Peyer's patch (tissue), 4 donors: Measurements from ENCODE around the gene PIP5K1A. TPM values are rescaled to one million over a fixed set of nuclear protein-coding genes. Genes with fewer than 3 reads are reported as not detected.
"Not testable (repeated sequence)": the region's sequence is repeated elsewhere in the genome, so short reads cannot be mapped to it uniquely, and the experiment has no call there.

Source experiments
- DNase-seq, 3 donors: peaks; one replicate each; pipeline ENCODE4 v3.0.0-alpha.2; 2017 to 2019
- H3K27ac ChIP-seq, 4 donors: fragments of 200-600 bp; sonication (generic); one replicate each; pipeline ENCODE4 v1.5.1; 2016 to 2019
- H3K27me3 ChIP-seq, 2 donors: fragments of 200-600 bp; sonication (generic); one replicate each; pipeline ENCODE4 v1.5.1; 2019
- H3K36me3 ChIP-seq, 3 donors: fragments of 200-600 bp; sonication (generic); one replicate each; pipeline ENCODE4 v1.5.1; 2016 to 2019
- H3K4me1 ChIP-seq, 4 donors: fragments of 200-600 bp; sonication (generic); one replicate each; pipeline ENCODE4 v1.5.1; 2016 to 2019
- H3K4me3 ChIP-seq, 4 donors: fragments of 200-600 bp; sonication (generic); 1 replicate in 3 of 4; 2 replicates in 1 of 4; pipeline ENCODE4 v1.5.1; 2016 to 2019; ENCODE audit warnings: mild to moderate bottlenecking in 1 of 4
- H3K9me3 ChIP-seq, 4 donors: fragments of 200-600 bp; sonication (generic); one replicate each; pipeline ENCODE4 v1.5.1; 2016 to 2019; ENCODE audit warnings: mild to moderate bottlenecking in 1 of 4
- CTCF ChIP-seq, 6 experiments: fragments of 450-650 bp in 4 of 6; fragments of 200-600 bp in 2 of 6; sonication (generic) in 1 of 6; IDR thresholded peaks; one replicate each; pipeline ENCODE4 v1.5.1; 2017 to 2019; ENCODE audit warnings: antibody characterized with exemption in 6 of 6, mild to moderate bottlenecking in 3 of 6, moderate library complexity in 1 of 6
- POLR2A ChIP-seq, 2 donors: fragments of 450-650 bp; IDR thresholded peaks; one replicate each; pipeline ENCODE4 v1.5.1; 2017; ENCODE audit warnings: antibody characterized with exemption in 2 of 2, mild to moderate bottlenecking in 2 of 2, moderate library complexity in 2 of 2
- total RNA-seq, 4 donors: library from RNA; depleted of rRNA; stranded (reverse); fragments of >200 nt; gene quantifications; one replicate each; pipeline ENCODE4 v1.1.0, GENCODE V29; 2016

PIP5K1A gene
- total RNA-seq, 4 donors from 2014 or later, result 54.5 to 118 (median 97.6) TPM

- H3K36me3 ChIP-seq, result peaks cover 0 to 66% (median 0%) of the 10 kb centered on the region in 3 donors
- no peak overlapping the region for H3K27ac ChIP-seq
- DNase-seq, result no peak
- H3K4me1 ChIP-seq, result peaks cover 0 to 15% (median 5%) of the 10 kb centered on the region in 4 donors
- no peak overlapping the region for H3K4me3 ChIP-seq
- no peaks in the 10 kb centered on the region for H3K9me3 ChIP-seq
- no peak for TF ChIP-seq CTCF (IDR thresholded peaks at IDR 0.05)
- no peak for TF ChIP-seq POLR2A (IDR thresholded peaks at IDR 0.05)
- no peaks in the 10 kb centered on the region for H3K27me3 ChIP-seq
Observed at GRCh38 chr1:151184211-151184610, 14.1 kb upstream of the PIP5K1A start.

DNA sequence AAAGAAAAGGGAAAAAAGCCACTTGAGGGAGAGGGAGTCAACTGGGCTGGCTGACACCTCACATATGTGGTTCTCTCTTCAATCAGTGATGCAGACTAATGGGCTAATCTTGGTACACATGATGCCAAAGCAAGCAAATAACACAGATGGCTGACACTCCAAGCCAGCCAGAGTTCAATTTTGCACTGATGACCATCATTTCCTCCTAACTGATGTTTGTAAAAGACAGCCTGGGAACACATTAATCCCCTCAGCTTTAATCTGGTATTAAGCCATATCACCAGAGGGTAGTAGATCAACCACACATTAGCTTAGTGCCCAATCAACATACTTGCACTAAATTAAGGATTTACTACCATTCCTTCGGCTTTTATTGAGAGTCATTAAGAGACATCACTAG lies 11.1 kb upstream of the PIP5K1A start:
- Histone ChIP-seq H3K9me3 (no peaks in the 10 kb centered on the region), H3K27ac (no peak overlapping the region), H3K4me1 (peaks cover 0 to 17% (median 6%) of the 10 kb centered on the region in 4 donors), H3K36me3 (peaks cover 0 to 36% (median 0%) of the 10 kb centered on the region in 3 donors), H3K4me3 (no peak overlapping the region), H3K27me3 (no peaks in the 10 kb centered on the region)
- TF ChIP-seq POLR2A (IDR thresholded peaks at IDR 0.05) (no peak), CTCF (IDR thresholded peaks at IDR 0.05) (no peak)
- DNase-seq, result no peak

DNA sequence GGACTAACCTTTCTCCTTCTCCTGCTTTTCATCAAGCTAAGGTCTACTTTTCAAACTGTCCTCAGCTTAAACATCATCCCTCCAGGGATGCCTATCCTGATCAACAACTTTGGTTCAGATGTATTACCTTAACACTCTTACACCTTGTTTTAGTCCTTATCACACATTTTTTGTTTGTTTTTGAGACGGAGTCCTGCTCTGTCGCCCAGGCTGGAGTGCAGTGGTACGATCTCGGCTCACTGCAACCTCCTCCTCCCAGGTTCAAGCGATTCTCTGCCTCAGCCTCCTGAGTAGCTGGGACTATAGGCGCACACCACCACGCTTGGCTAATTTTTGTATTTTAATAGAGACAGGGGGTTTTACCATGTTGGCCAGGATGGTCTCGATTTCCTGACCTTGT lies 9.7 kb upstream of the PIP5K1A start:
- Histone ChIP-seq H3K4me3 (peak overlapping the region in 3 of 4 donors; percentile 62 to 83 (median 74)), H3K27ac (peak overlapping the region in 1 of 4 donors; percentile 85), H3K4me1 (peaks cover 0 to 17% (median 6%) of the 10 kb centered on the region in 4 donors), H3K36me3 (peaks cover 0 to 21% (median 0%) of the 10 kb centered on the region in 3 donors)
- not testable (repeated sequence) for H3K9me3 ChIP-seq, DNase-seq, H3K27me3 ChIP-seq

DNA sequence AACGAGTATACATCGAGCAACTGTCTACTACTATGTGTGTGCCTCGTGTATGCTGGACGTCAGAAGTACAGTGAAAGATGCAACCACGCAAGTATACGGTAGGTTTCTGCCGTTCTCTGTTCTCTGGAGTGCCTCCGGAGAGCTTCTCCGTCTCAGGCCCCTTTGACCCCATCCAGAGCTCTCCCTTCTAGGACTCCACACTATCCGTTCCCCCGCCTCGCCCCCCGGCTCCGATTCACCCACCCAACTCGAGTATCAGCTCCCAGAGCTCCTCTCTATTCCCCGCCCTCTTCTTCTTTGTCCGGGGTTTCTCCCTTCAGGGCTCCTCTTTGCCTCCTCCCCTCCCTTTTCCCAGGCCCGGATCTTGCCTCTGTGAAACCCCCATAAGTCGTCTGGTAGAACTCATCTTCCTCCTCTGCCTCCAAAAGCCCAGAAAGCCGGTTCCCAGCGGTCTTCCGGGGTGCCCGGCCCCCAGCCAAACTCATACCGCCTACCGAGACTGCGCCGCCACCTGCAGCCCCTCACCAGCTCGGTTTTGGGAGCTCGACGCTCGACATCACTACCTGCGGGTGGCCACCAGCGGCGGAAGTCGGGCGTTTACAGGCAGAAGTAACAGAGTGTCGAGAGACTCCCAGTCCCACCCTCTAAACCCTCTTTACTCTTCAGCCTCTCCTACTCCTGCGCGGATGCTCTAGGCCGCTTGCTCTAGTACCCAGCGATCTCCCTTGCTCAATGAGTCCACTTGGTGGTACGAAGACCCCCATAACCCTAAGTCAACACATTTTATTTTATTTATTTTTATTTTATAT lies 8.5 kb upstream of the PIP5K1A start, which contains the start of gene VPS72:
Gene VPS72 (minus strand): TSS at position 561 of the 809 bp plus-strand sequence. CDS start 76 bp downstream, at position 485.
- no peaks in the 10 kb centered on the region for H3K27me3 ChIP-seq
- peak within 1 kb of the TSS; percentile 73 to 85 (median 74) for H3K27ac ChIP-seq
- peaks cover 0 to 10% (median 0%) of the 10 kb centered on the region in 3 donors for H3K36me3 ChIP-seq
- TF ChIP-seq POLR2A (IDR thresholded peaks at IDR 0.05), result peak; percentile 26 to 70
- TF ChIP-seq CTCF (IDR thresholded peaks at IDR 0.05), result peak in 4 of 6 experiments; percentile 32 to 52 (median 50)
- H3K4me1 ChIP-seq, result peaks cover 0 to 17% (median 6%) of the 10 kb centered on the region in 4 donors
- peak; percentile 84 to 95 (median 86) for DNase-seq
- H3K9me3 ChIP-seq, result no peaks in the 10 kb centered on the region
- peak within 1 kb of the TSS; percentile 62 to 84 (median 78) for H3K4me3 ChIP-seq

GRCh38 chr1:151192047-151192446 lies 6.3 kb upstream of the PIP5K1A start:
- Histone ChIP-seq H3K27ac (no peak overlapping the region), H3K27me3 (no peaks in the 10 kb centered on the region), H3K9me3 (no peaks in the 10 kb centered on the region), H3K4me3 (no peak overlapping the region), H3K36me3 (no peaks in the 10 kb centered on the region), H3K4me1 (peaks cover 0 to 21% (median 6%) of the 10 kb centered on the region in 4 donors)
- DNase-seq, result peak in 1 of 3 donors; percentile 18
- no peak for TF ChIP-seq CTCF (IDR thresholded peaks at IDR 0.05)
- no peak for TF ChIP-seq POLR2A (IDR thresholded peaks at IDR 0.05)

DNA sequence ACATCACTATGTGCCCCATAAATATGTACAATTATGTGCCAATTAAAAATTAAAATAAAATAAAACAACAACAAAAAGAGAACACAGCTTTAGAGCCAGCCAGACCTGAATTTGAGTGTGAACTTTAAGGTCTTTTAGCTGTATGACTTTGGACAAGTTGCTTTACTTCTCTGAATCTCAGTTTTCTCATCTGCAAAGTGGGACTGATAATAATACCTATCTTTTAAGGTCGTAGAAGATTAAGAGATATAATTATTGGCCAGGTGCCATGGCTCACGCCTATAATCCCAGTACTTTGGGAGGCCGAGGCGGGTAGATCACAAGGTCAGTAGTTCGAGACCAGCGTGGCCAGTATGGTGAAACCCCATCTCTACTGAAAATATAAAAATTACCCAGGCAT lies 5.0 kb upstream of the PIP5K1A start:
- peak in 1 of 3 donors; percentile 17 for DNase-seq
- Histone ChIP-seq H3K9me3 (no peaks in the 10 kb centered on the region), H3K36me3 (no peaks in the 10 kb centered on the region), H3K27me3 (no peaks in the 10 kb centered on the region), H3K4me3 (no peak overlapping the region), H3K27ac (no peak overlapping the region), H3K4me1 (peaks cover 0 to 25% (median 6%) of the 10 kb centered on the region in 4 donors)
- TF ChIP-seq CTCF (IDR thresholded peaks at IDR 0.05) (no peak), POLR2A (IDR thresholded peaks at IDR 0.05) (no peak)
